HCT116 (cell line): ENCODE results near the gene NMU. TPM values are rescaled to one million over a fixed set of nuclear protein-coding genes. Genes with fewer than 3 reads are reported as not detected.

ENCODE experiments used
- ATAC-seq: fragments of 200-7000 bp; cut with Tn5 transposase; 2 replicates; pipeline ENCODE4 v1.9.1; 2020; ENCODE audit warnings: mild to moderate bottlenecking, moderate library complexity
- BruUV-seq: library from RNA; stranded (reverse); fragments of 400-500 nt; replicated peaks from 2 replicates; lab custom pipeline; 2021; lab: Mats Ljungman, UMichigan
- CTCF ChIA-PET: fragments of 300-600 bp; sonication (Branson Sonifier 250); formaldehyde crosslinking; loops from one replicate; lab custom pipeline; 2021; ENCODE audit warnings: antibody characterized with exemption; lab: Charles Lee
- POLR2A ChIA-PET: fragments of 300-600, 350-600 bp; sonication (Branson Sonifier 250); formaldehyde crosslinking; loops from one replicate; lab custom pipeline; 2021; ENCODE audit warnings: antibody characterized with exemption; lab: Charles Lee
- RAD21 ChIA-PET, 2 experiments: fragments of 300-600 bp; sonication (Branson Sonifier 250); formaldehyde crosslinking; loops; one replicate each; lab custom pipeline; 2023; ENCODE audit warnings: low total read pairs in 2 of 2; ENCODE audit not compliant: uncharacterized antibody in 2 of 2, unreplicated experiment in 2 of 2, low non-redundant PET in 1 of 2; lab: Charles Lee
- DNase-seq: peaks from one replicate; pipeline ENCODE4 v3.0.0-alpha.2; 2010; ENCODE audit warnings: low read depth, low spot score
- H2AFZ ChIP-seq: fragments of 200-600 bp; shearing (Covaris generic), sonication (generic); 2 replicates; pipeline ENCODE4 v1.6.1; 2017; ENCODE audit warnings: low read depth, mixed run types, mixed read lengths, antibody characterized with exemption, low read length; ENCODE audit not compliant: poor library complexity, severe bottlenecking
- H3K27ac ChIP-seq: 2 replicates; pipeline ENCODE4 v1.5.1; 2012; ENCODE audit warnings: low read depth, low read length
- H3K27me3 ChIP-seq: fragments of 200-600 bp; sonication (generic); 2 replicates; pipeline ENCODE4 v1.6.1; 2016; ENCODE audit warnings: mixed run types, low read length, mixed read lengths; ENCODE audit not compliant: insufficient read depth
- H3K36me3 ChIP-seq, 2 experiments: fragments of 200-500 bp in 1 of 2; fragments of 200-600 bp in 1 of 2; sonication (Bioruptor generic) in 1 of 2; sonication (generic) in 1 of 2; 2 replicates each; pipeline versions ENCODE4 v1.5.1 to v1.6.1; 2014 to 2016; ENCODE audit warnings: low read length in 2 of 2, inconsistent platforms in 1 of 2, mixed read lengths in 1 of 2, mixed run types in 1 of 2; ENCODE audit not compliant: insufficient read depth in 2 of 2, control insufficient read depth in 1 of 2
- H3K4me1 ChIP-seq, 2 experiments: fragments of 200-600 bp in 1 of 2; sonication (generic) in 1 of 2; 2 replicates each; pipeline versions ENCODE4 v1.5.1 to v1.6.1; 2012 to 2017; ENCODE audit warnings: low read length in 2 of 2, inconsistent platforms in 1 of 2, mild to moderate bottlenecking in 1 of 2, mixed read lengths in 1 of 2, mixed run types in 1 of 2, moderate library complexity in 1 of 2; ENCODE audit not compliant: insufficient read depth in 2 of 2, control insufficient read depth in 1 of 2
- H3K4me2 ChIP-seq: fragments of 200-600 bp; sonication (generic); 2 replicates; pipeline ENCODE4 v1.6.1; 2017; ENCODE audit warnings: mixed run types, low read length, mixed read lengths
- H3K4me3 ChIP-seq, 2 experiments: fragments of 200-600 bp in 1 of 2; sonication (generic) in 1 of 2; replicated peaks in 1 of 2; 2 replicates each; pipeline ENCODE4 v1.5.1; 2011 to 2016; ENCODE audit warnings: low read length in 2 of 2, control low read depth in 1 of 2, low read depth in 1 of 2, mild to moderate bottlenecking in 1 of 2, mixed read lengths in 1 of 2, mixed run types in 1 of 2
- H3K79me2 ChIP-seq: fragments of 200-600 bp; sonication (generic); 2 replicates; pipeline ENCODE4 v1.6.1; 2017; ENCODE audit warnings: mild to moderate bottlenecking, mixed run types, low read length, moderate library complexity, mixed read lengths; ENCODE audit not compliant: insufficient read depth
- H3K9ac ChIP-seq: fragments of 200-600 bp; sonication (generic); 2 replicates; pipeline ENCODE4 v1.6.1; 2016; ENCODE audit warnings: low read length, mixed read lengths
- H3K9me2 ChIP-seq: fragments of 200-600 bp; sonication (generic), shearing (Covaris generic); 2 replicates; pipeline ENCODE4 v1.6.1; 2017; ENCODE audit warnings: mixed run types, mild to moderate bottlenecking, moderate library complexity; ENCODE audit not compliant: insufficient read depth
- H3K9me3 ChIP-seq, 2 experiments: fragments of 200-500 bp in 1 of 2; fragments of 200-600 bp in 1 of 2; sonication (Bioruptor generic) in 1 of 2; sonication (generic) in 1 of 2; 2 replicates each; pipeline ENCODE4 v1.6.1; 2014 to 2017; ENCODE audit warnings: low read length in 2 of 2, mixed read lengths in 2 of 2, inconsistent platforms in 1 of 2, low read depth in 1 of 2, mild to moderate bottlenecking in 1 of 2, mixed run types in 1 of 2, moderate library complexity in 1 of 2; ENCODE audit not compliant: control insufficient read depth in 1 of 2, insufficient read depth in 1 of 2
- H4K20me1 ChIP-seq: fragments of 200-600 bp; sonication (generic), shearing (Covaris generic); 2 replicates; pipeline ENCODE4 v1.6.1; 2017; ENCODE audit warnings: mixed run types, mild to moderate bottlenecking, moderate library complexity; ENCODE audit not compliant: insufficient read depth
- EGR1 ChIP-seq: IDR thresholded peaks from 2 replicates; pipeline ENCODE4 v1.6.1; 2012; ENCODE audit warnings: low read depth
- ELF1 ChIP-seq: IDR thresholded peaks from 2 replicates; pipeline ENCODE4 v1.6.1; 2012; ENCODE audit warnings: low read depth, borderline replicate concordance
- EZH2phosphoT487 ChIP-seq: fragments of 200-600 bp; IDR thresholded peaks from 2 replicates; pipeline ENCODE4 v1.6.1; 2018; ENCODE audit warnings: antibody characterized with exemption, borderline replicate concordance
- JUND ChIP-seq: IDR thresholded peaks from 2 replicates; pipeline ENCODE4 v1.6.1; 2012
- POLR2A ChIP-seq: IDR thresholded peaks from 2 replicates; pipeline ENCODE4 v1.7.0; 2011; ENCODE audit warnings: borderline replicate concordance; ENCODE audit not compliant: insufficient read depth, insufficient read length; ENCODE audit errors: extremely low read depth
- POLR2AphosphoS5 ChIP-seq: IDR thresholded peaks from 2 replicates; pipeline ENCODE4 v1.6.1; 2011; ENCODE audit warnings: mild to moderate bottlenecking, low read depth, low read length, moderate library complexity
- RAD21 ChIP-seq: IDR thresholded peaks from 2 replicates; pipeline ENCODE4 v1.6.1; 2012; ENCODE audit warnings: low read depth, mild to moderate bottlenecking
- SIN3A ChIP-seq: IDR thresholded peaks from 2 replicates; pipeline ENCODE4 v1.6.1; 2012; ENCODE audit warnings: low read depth
- SRF ChIP-seq: IDR thresholded peaks from 2 replicates; pipeline ENCODE4 v1.6.1; 2012; ENCODE audit warnings: low read depth
- TCF7L2 ChIP-seq: IDR thresholded peaks from 2 replicates; pipeline ENCODE4 v1.7.0; 2011; ENCODE audit warnings: borderline replicate concordance, inconsistent platforms; ENCODE audit not compliant: insufficient read depth, insufficient read length; ENCODE audit errors: extremely low read depth
- ZFX ChIP-seq: fragments of 450-650 bp; IDR thresholded peaks from 2 replicates; pipeline ENCODE4 v1.6.1; 2017
- ZNF274 ChIP-seq: fragments of 200-500 bp; sonication (Bioruptor generic); IDR thresholded peaks from 2 replicates; pipeline ENCODE4 v1.6.1; 2014; ENCODE audit warnings: mild to moderate bottlenecking, low read depth, low read length, inconsistent platforms
- intact Hi-C: fragments of 100-400 bp; cut with micrococcal nuclease; formaldehyde crosslinking; loops from 2 replicates; pipeline ENCODE4 v1.10.0; 2022
- total RNA-seq: library from RNA; stranded (reverse); gene quantifications from one replicate; pipeline ENCODE4 v1.2.1, GENCODE V29; 2021; ENCODE audit not compliant: unreplicated experiment
- TF ChIP-seq, protein P1 (sequence below), 3 experiments: fragments of 200-600 bp in 1 of 3; sonication (generic) in 1 of 3; IDR thresholded peaks in 2 of 3; conservative IDR thresholded peaks in 1 of 3; 2 replicates each; pipeline ENCODE4 v1.5.1; 2012 to 2017; ENCODE audit warnings: low read depth in 2 of 3, low read length in 2 of 3, antibody characterized with exemption in 1 of 3, borderline replicate concordance in 1 of 3, control low read depth in 1 of 3, mild to moderate bottlenecking in 1 of 3, mixed read lengths in 1 of 3, mixed run types in 1 of 3, moderate library complexity in 1 of 3; ENCODE audit not compliant: insufficient read depth in 1 of 3
- TF ChIP-seq, protein P2 (sequence below): IDR thresholded peaks from 2 replicates; pipeline ENCODE4 v1.6.1; 2012
- TF ChIP-seq, protein P3 (sequence below): IDR thresholded peaks from 2 replicates; pipeline ENCODE4 v1.6.1; 2012; ENCODE audit warnings: low read depth
- TF ChIP-seq, protein P4 (sequence below): IDR thresholded peaks from 2 replicates; pipeline ENCODE4 v1.6.1; 2011; ENCODE audit warnings: mild to moderate bottlenecking, low read length, moderate library complexity; ENCODE audit not compliant: insufficient replicate concordance; ENCODE audit errors: extremely low read depth

NMU gene
- total RNA-seq, 1 experiment from 2014 or later: 81.1 TPM

DNA sequence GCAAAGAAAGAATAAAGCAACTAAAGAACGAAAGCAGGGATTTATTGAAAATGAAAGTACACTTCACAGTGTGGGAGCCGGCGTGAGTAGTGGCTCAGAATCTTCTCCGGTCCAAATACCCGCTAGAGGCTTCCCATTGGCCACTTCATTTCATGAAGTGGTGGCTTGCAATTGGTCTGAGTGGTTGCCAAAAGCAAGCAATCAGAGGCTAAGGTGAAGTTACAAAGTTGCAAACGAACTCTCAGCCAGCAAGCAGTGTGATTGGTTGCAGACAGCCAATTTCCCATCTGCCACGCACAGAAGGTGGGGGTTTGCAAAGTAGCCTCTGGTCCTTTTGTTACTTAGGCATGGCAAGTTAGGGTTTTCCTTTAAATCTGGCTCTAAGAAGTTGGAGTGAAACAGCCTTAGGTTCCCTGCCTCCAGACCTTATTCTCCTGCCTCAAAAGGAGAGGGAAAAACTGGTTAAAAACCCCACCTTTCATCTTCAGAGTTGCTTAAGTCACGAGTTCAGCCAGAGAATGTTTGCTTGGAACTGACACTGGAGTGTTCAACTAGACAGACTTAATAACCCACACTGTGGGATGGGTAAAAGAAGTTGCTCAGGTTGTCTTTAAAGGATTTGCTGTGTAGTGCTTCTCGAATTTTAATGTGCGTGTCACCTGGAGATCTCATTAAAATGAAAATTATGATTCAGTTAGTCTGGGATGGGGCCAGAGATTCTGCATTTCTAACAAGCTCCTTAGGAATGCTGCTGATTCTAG lies 82.5 kb downstream of the NMU start:
- Histone ChIP-seq H3K4me1 (peaks cover 29 to 44% of the 10 kb centered on the region in 2 experiments), H3K27me3 (no peaks in the 10 kb centered on the region), H3K79me2 (no peaks in the 10 kb centered on the region), H4K20me1 (no peaks in the 10 kb centered on the region), H3K27ac (no peak overlapping the region), H3K9ac (no peak overlapping the region), H3K9me2 (no peaks in the 10 kb centered on the region), H2AFZ (no peak overlapping the region), H3K4me3 (no peak overlapping the region), H3K9me3 (no peaks in the 10 kb centered on the region), H3K4me2 (peak overlapping the region; percentile 9; the same call in 1 of the 2 replicates), H3K36me3 (no peaks in the 10 kb centered on the region)
- no peak for TF ChIP-seq ELF1
- no peak for TF ChIP-seq POLR2A
- TF ChIP-seq TCF7L2: no peak
- TF ChIP-seq, protein P1, sequence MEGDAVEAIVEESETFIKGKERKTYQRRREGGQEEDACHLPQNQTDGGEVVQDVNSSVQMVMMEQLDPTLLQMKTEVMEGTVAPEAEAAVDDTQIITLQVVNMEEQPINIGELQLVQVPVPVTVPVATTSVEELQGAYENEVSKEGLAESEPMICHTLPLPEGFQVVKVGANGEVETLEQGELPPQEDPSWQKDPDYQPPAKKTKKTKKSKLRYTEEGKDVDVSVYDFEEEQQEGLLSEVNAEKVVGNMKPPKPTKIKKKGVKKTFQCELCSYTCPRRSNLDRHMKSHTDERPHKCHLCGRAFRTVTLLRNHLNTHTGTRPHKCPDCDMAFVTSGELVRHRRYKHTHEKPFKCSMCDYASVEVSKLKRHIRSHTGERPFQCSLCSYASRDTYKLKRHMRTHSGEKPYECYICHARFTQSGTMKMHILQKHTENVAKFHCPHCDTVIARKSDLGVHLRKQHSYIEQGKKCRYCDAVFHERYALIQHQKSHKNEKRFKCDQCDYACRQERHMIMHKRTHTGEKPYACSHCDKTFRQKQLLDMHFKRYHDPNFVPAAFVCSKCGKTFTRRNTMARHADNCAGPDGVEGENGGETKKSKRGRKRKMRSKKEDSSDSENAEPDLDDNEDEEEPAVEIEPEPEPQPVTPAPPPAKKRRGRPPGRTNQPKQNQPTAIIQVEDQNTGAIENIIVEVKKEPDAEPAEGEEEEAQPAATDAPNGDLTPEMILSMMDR (IDR thresholded peaks at IDR 0.05 in 2 of 3, conservative IDR thresholded peaks at IDR 0.05 in 1 of 3; ENCODE audit: borderline replicate concordance in 1 of 3, insufficient read depth in 1 of 3, low read depth in 2 of 3, low read length in 2 of 3): no peak
- no peak for TF ChIP-seq ZFX
- TF ChIP-seq RAD21: no peak
- TF ChIP-seq SIN3A: no peak
- TF ChIP-seq EGR1: no peak
- TF ChIP-seq, protein P2, sequence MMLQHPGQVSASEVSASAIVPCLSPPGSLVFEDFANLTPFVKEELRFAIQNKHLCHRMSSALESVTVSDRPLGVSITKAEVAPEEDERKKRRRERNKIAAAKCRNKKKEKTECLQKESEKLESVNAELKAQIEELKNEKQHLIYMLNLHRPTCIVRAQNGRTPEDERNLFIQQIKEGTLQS: no peak
- TF ChIP-seq, protein P3, sequence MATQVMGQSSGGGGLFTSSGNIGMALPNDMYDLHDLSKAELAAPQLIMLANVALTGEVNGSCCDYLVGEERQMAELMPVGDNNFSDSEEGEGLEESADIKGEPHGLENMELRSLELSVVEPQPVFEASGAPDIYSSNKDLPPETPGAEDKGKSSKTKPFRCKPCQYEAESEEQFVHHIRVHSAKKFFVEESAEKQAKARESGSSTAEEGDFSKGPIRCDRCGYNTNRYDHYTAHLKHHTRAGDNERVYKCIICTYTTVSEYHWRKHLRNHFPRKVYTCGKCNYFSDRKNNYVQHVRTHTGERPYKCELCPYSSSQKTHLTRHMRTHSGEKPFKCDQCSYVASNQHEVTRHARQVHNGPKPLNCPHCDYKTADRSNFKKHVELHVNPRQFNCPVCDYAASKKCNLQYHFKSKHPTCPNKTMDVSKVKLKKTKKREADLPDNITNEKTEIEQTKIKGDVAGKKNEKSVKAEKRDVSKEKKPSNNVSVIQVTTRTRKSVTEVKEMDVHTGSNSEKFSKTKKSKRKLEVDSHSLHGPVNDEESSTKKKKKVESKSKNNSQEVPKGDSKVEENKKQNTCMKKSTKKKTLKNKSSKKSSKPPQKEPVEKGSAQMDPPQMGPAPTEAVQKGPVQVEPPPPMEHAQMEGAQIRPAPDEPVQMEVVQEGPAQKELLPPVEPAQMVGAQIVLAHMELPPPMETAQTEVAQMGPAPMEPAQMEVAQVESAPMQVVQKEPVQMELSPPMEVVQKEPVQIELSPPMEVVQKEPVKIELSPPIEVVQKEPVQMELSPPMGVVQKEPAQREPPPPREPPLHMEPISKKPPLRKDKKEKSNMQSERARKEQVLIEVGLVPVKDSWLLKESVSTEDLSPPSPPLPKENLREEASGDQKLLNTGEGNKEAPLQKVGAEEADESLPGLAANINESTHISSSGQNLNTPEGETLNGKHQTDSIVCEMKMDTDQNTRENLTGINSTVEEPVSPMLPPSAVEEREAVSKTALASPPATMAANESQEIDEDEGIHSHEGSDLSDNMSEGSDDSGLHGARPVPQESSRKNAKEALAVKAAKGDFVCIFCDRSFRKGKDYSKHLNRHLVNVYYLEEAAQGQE: no peak
- no peak for TF ChIP-seq ZNF274
- TF ChIP-seq EZH2phosphoT487: no peak
- TF ChIP-seq, protein P4, sequence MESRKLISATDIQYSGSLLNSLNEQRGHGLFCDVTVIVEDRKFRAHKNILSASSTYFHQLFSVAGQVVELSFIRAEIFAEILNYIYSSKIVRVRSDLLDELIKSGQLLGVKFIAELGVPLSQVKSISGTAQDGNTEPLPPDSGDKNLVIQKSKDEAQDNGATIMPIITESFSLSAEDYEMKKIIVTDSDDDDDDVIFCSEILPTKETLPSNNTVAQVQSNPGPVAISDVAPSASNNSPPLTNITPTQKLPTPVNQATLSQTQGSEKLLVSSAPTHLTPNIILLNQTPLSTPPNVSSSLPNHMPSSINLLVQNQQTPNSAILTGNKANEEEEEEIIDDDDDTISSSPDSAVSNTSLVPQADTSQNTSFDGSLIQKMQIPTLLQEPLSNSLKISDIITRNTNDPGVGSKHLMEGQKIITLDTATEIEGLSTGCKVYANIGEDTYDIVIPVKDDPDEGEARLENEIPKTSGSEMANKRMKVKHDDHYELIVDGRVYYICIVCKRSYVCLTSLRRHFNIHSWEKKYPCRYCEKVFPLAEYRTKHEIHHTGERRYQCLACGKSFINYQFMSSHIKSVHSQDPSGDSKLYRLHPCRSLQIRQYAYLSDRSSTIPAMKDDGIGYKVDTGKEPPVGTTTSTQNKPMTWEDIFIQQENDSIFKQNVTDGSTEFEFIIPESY: no peak
- no peak for TF ChIP-seq POLR2AphosphoS5
- no peak for TF ChIP-seq SRF
- TF ChIP-seq JUND: no peak
- ChIA-PET CTCF (interaction anchor here (1.1 kb wide), 1 partner anchor 109 kb away, joined by 3 read pairs; no protein-coding TSS in a partner anchor), POLR2A (no interaction called here), RAD21 (no interaction called here)
- ATAC-seq (no peak), DNase-seq (no peak)
- intact Hi-C loops: loop anchor here (5.0 to 10.0 kb wide), 3 partner anchors 299 to 579 kb away; partner anchors contain the start of gene EXOC1
- no TSS peak for BruUV-seq
